Pons (tissue), 1 donor: Measurements from ENCODE around the gene PAXX.

Source experiments
- DNase-seq: peaks from one replicate; pipeline ENCODE4 v3.0.0-alpha.2; 2016; ENCODE audit warnings: low spot score

Gene PAXX

GRCh38 chr9:136965771-136966484, 26.3 kb upstream of the PAXX start:
- DNase-seq, result peak; percentile 93

- DNase-seq, result no peak
Measured at GRCh38 chr9:136968333-136969127, 23.7 kb upstream of the PAXX start.

GRCh38 chr9:136969150-136969549, 23.1 kb upstream of the PAXX start:
- no peak for DNase-seq

- no peak for DNase-seq
Measured at GRCh38 chr9:136969774-136970173, 22.4 kb upstream of the PAXX start.

- no peak for DNase-seq
Measured at GRCh38 chr9:136970361-136970760, 21.9 kb upstream of the PAXX start.

GRCh38 chr9:136971746-136972145, 20.5 kb upstream of the PAXX start:
- DNase-seq, result no peak

GRCh38 chr9:136972335-136972734, 19.9 kb upstream of the PAXX start:
- no peak for DNase-seq

- DNase-seq, result no peak
Measured at GRCh38 chr9:136972743-136973142, 19.5 kb upstream of the PAXX start.

- DNase-seq, result no peak
Measured at GRCh38 chr9:136973618-136974617, 18.3 kb upstream of the PAXX start.

- no peak for DNase-seq
Measured at GRCh38 chr9:136974817-136975535, 17.2 kb upstream of the PAXX start.

- peak; percentile 78 for DNase-seq
Measured at GRCh38 chr9:136975644-136976043, 16.6 kb upstream of the PAXX start.

GRCh38 chr9:136977223-136977622, 15.0 kb upstream of the PAXX start, which contains the start of gene PTGDS:
Gene PTGDS, plus strand, starts transcription at chr9:136977504. Its CDS starts 75 bp downstream, at chr9:136977579.
- peak; percentile 92 for DNase-seq

GRCh38 chr9:136977649-136978072, 14.6 kb upstream of the PAXX start:
- no peak for DNase-seq

- DNase-seq, result peak; percentile 88
Measured at GRCh38 chr9:136978073-136978864, 14.0 kb upstream of the PAXX start.

GRCh38 chr9:136978865-136979544, 13.2 kb upstream of the PAXX start:
- no peak for DNase-seq

GRCh38 chr9:136979769-136980587, 12.2 kb upstream of the PAXX start:
- DNase-seq, result no peak

- DNase-seq, result no peak
Measured at GRCh38 chr9:136980669-136981478, 11.3 kb upstream of the PAXX start.

GRCh38 chr9:136981588-136982231, 10.5 kb upstream of the PAXX start:
- peak; percentile 81 for DNase-seq
